ENCODE data around the gene DNMT3B.

The DNMT3B gene

DNA sequence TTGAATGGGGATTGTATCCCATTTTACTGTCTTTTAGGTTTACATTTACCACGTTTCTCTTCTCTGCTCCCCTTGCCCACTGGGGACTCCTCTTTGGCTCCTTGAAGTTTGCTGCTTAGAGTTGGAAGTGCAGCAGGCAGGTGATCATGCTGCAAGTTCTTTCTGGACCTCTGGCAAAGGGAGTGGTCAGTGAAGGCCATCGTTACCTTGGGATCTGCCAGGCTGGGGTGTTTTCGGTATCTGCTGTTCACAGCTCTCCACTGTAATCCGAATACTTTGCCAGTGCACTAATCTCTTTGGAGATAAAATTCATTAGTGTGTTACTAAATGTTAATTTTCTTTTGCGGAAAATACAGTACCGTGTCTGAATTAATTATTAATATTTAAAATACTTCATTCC lies 87.4 kb downstream of the DNMT3B start:
- in situ Hi-C loops (cut with MboI; ENCODE audit: low sequenced_read_pairs) = no loop called here

GRCh38 chr20:32855387-32855786 lies 93.2 kb downstream of the DNMT3B start:
- in situ Hi-C loops (cut with MboI; ENCODE audit: low sequenced_read_pairs) = no loop called here

- in situ Hi-C loops (cut with MboI; ENCODE audit: low sequenced_read_pairs) = no loop called here
Observed at GRCh38 chr20:32858189-32858588, 96.0 kb downstream of the DNMT3B start.

Data from hTERT RPE-1 (cell line).